Gastroesophageal sphincter (tissue), 4 donors: ENCODE measurements around the gene ACAD11. TPM values are rescaled to one million over a fixed set of nuclear protein-coding genes. Genes with fewer than 3 reads are reported as not detected.

Experiments used
- ATAC-seq: fragments of 150-250 bp; one replicate; pipeline ENCODE4 v1.9.1; 2016; ENCODE audit warnings: mild to moderate bottlenecking, moderate library complexity
- H3K27ac ChIP-seq, 4 donors: fragments of 200-600 bp; sonication (generic) in 3 of 4; 1 replicate in 3 of 4; 2 replicates in 1 of 4; pipeline ENCODE4 v1.5.1; 2016 to 2019
- H3K27me3 ChIP-seq: fragments of 200-600 bp; sonication (generic); one replicate; pipeline ENCODE4 v1.5.1; 2019
- H3K36me3 ChIP-seq, 2 donors: fragments of 200-600 bp; sonication (generic); one replicate each; pipeline ENCODE4 v1.5.1; 2019; ENCODE audit warnings: control low read depth in 1 of 2
- H3K4me1 ChIP-seq, 3 donors: fragments of 200-600 bp; sonication (generic); 1 replicate in 2 of 3; 2 replicates in 1 of 3; pipeline ENCODE4 v1.5.1; 2016 to 2019; ENCODE audit warnings: control low read depth in 2 of 3
- H3K4me3 ChIP-seq, 2 donors: fragments of 200-600 bp; sonication (generic); one replicate each; pipeline ENCODE4 v1.5.1; 2019; ENCODE audit warnings: mild to moderate bottlenecking in 1 of 2, moderate library complexity in 1 of 2
- H3K9me3 ChIP-seq, 3 donors: fragments of 200-600 bp; sonication (generic); one replicate each; pipeline ENCODE4 v1.5.1; 2017 to 2019; ENCODE audit warnings: control low read depth in 2 of 3
- CTCF ChIP-seq, 4 experiments: fragments of 200-600 bp in 2 of 4; fragments of 450-650 bp in 2 of 4; sonication (generic) in 1 of 4; IDR thresholded peaks; one replicate each; pipeline ENCODE4 v1.5.1; 2017 to 2019; ENCODE audit warnings: antibody characterized with exemption in 4 of 4, mild to moderate bottlenecking in 2 of 4, moderate library complexity in 2 of 4
- EP300 ChIP-seq: sonication (generic); formaldehyde crosslinking; IDR thresholded peaks from one replicate; pipeline ENCODE4 v1.6.1; 2017; ENCODE audit warnings: antibody characterized with exemption, mild to moderate bottlenecking
- POLR2A ChIP-seq, 2 donors: fragments of 450-650 bp; IDR thresholded peaks; one replicate each; pipeline ENCODE4 v1.6.1; 2017; ENCODE audit warnings: antibody characterized with exemption in 2 of 2, mild to moderate bottlenecking in 2 of 2, moderate library complexity in 1 of 2
- POLR2AphosphoS5 ChIP-seq: sonication (generic); formaldehyde crosslinking; IDR thresholded peaks from one replicate; pipeline ENCODE4 v1.6.1; 2017; ENCODE audit warnings: antibody characterized with exemption
- WGBS, 2 donors: methylation state at CpG; one replicate each; pipeline ENCODE4 v1.1.5; 2018; ENCODE audit warnings: low coverage in 1 of 2; 5-methylcytosine and 5-hydroxymethylcytosine counted together
- total RNA-seq, 4 donors: library from RNA; depleted of rRNA; stranded (reverse); fragments of >200 nt; gene quantifications; one replicate each; pipeline ENCODE4 v1.1.0, GENCODE V29; 2016

Gene ACAD11
- total RNA-seq, 4 donors from 2014 or later = 9.7 to 44.2 (median 21.1) TPM

GRCh38 chr3:132555306-132556035 is 104.1 kb downstream of the ACAD11 start:
- Histone ChIP-seq H3K36me3 (peaks cover 0 to 35% of the 10 kb centered on the region in 2 donors), H3K4me1 (peaks cover 0 to 24% (median 0%) of the 10 kb centered on the region in 3 donors), H3K4me3 (no peak overlapping the region), H3K27ac (no peak overlapping the region), H3K27me3 (no peaks in the 10 kb centered on the region), H3K9me3 (no peaks in the 10 kb centered on the region)
- WGBS, 2 donors = 76 to 88% methylated on average over 3 to 4 of the region's 5 CpGs
- TF ChIP-seq CTCF (IDR thresholded peaks at IDR 0.05) (no peak), POLR2A (IDR thresholded peaks at IDR 0.05) (no peak), POLR2AphosphoS5 (no peak), EP300 (no peak)
- no peak for ATAC-seq

GRCh38 chr3:132554437-132554836 is 105.2 kb downstream of the ACAD11 start:
- Histone ChIP-seq H3K27ac (no peak overlapping the region), H3K27me3 (no peaks in the 10 kb centered on the region), H3K4me1 (peaks cover 0 to 33% (median 0%) of the 10 kb centered on the region in 3 donors), H3K36me3 (peaks cover 0 to 30% of the 10 kb centered on the region in 2 donors), H3K4me3 (no peak overlapping the region), H3K9me3 (no peaks in the 10 kb centered on the region)
- no peak for ATAC-seq
- no peak for TF ChIP-seq CTCF (IDR thresholded peaks at IDR 0.05)
- no peak for TF ChIP-seq POLR2A (IDR thresholded peaks at IDR 0.05)
- TF ChIP-seq EP300 = no peak
- TF ChIP-seq POLR2AphosphoS5 = no peak
- 53% methylated on average over 7 of the region's 8 CpGs; no CpG with 5 or more reads in 1 of the 2 donors for WGBS, 2 donors

GRCh38 chr3:132553826-132554225 is 105.8 kb downstream of the ACAD11 start:
- Histone ChIP-seq H3K9me3 (no peaks in the 10 kb centered on the region), H3K36me3 (peaks cover 0 to 24% of the 10 kb centered on the region in 2 donors), H3K27ac (no peak overlapping the region), H3K27me3 (no peaks in the 10 kb centered on the region), H3K4me3 (no peak overlapping the region), H3K4me1 (peaks cover 0 to 33% (median 0%) of the 10 kb centered on the region in 3 donors)
- WGBS, 2 donors = 43 to 66% methylated on average over 5 to 6 of the region's 6 CpGs
- TF ChIP-seq EP300 (no peak), CTCF (IDR thresholded peaks at IDR 0.05) (no peak), POLR2A (IDR thresholded peaks at IDR 0.05) (no peak), POLR2AphosphoS5 (no peak)
- peak; percentile 27 for ATAC-seq

- no peaks in the 10 kb centered on the region for H3K36me3 ChIP-seq
- TF ChIP-seq POLR2A (IDR thresholded peaks at IDR 0.05) (no peak), EP300 (no peak), CTCF (IDR thresholded peaks at IDR 0.05) (no peak), POLR2AphosphoS5 (no peak)
- no peak overlapping the region for H3K27ac ChIP-seq
- no peak for ATAC-seq
- no peak overlapping the region for H3K4me3 ChIP-seq
- no peaks in the 10 kb centered on the region for H3K27me3 ChIP-seq
- peaks cover 0 to 25% (median 0%) of the 10 kb centered on the region in 3 donors for H3K4me1 ChIP-seq
- H3K9me3 ChIP-seq = no peaks in the 10 kb centered on the region
- 45 to 68% methylated on average over 3 of the region's 3 CpGs for WGBS, 2 donors
These were observed 108.9 kb downstream of the ACAD11 start for GRCh38 chr3:132550579-132551305.
